PC-9 (cell line): ENCODE data around the gene TAF6. TPM values are rescaled to one million over a fixed set of nuclear protein-coding genes. Genes with fewer than 3 reads are reported as not detected.

Experiments
- BruUV-seq: library from RNA; stranded (reverse); fragments of 400-500 nt; replicated peaks from 2 replicates; lab custom pipeline; 2021; lab: Mats Ljungman, UMichigan
- CTCF ChIA-PET: fragments of 300-600 bp; sonication (Branson Sonifier 250); formaldehyde crosslinking; loops from one replicate; lab custom pipeline; 2022; ENCODE audit warnings: antibody characterized with exemption; lab: Charles Lee
- POLR2A ChIA-PET: fragments of 300-600 bp; sonication (Branson Sonifier 250); formaldehyde crosslinking; loops from one replicate; lab custom pipeline; 2022; ENCODE audit warnings: antibody characterized with exemption; ENCODE audit not compliant: unreplicated experiment; lab: Charles Lee
- DNase-seq, 2 experiments: peaks; one replicate each; pipeline versions ENCODE4 v3.0.0 to v3.0.0-alpha.2; 2015 to 2022; ENCODE audit warnings: mixed read lengths in 1 of 2
- H2AFZ ChIP-seq: fragments of 200-600 bp; sonication (generic); 2 replicates; pipeline ENCODE4 v1.8.1; 2017; ENCODE audit warnings: antibody characterized with exemption
- H3F3A ChIP-seq: fragments of 200-600 bp; sonication (generic); 2 replicates; pipeline ENCODE4 v1.8.1; 2017; ENCODE audit warnings: antibody characterized with exemption, mild to moderate bottlenecking, low read depth; ENCODE audit not compliant: insufficient read depth
- H3K27ac ChIP-seq: fragments of 200-600 bp; sonication (generic); 2 replicates; pipeline ENCODE4 v1.6.1; 2016; ENCODE audit warnings: mixed run types
- H3K27me3 ChIP-seq: fragments of 200-600 bp; sonication (generic); 2 replicates; pipeline ENCODE4 v1.6.1; 2016; ENCODE audit warnings: low read depth, mixed run types; ENCODE audit not compliant: insufficient read depth
- H3K36me3 ChIP-seq: fragments of 200-600 bp; sonication (generic); 2 replicates; pipeline ENCODE4 v1.6.1; 2016; ENCODE audit warnings: low read depth, mixed run types
- H3K4me1 ChIP-seq: fragments of 200-600 bp; sonication (generic); replicated peaks from 2 replicates; pipeline ENCODE4 v1.6.1; 2016; ENCODE audit warnings: mixed run types; ENCODE audit not compliant: insufficient read depth
- H3K4me2 ChIP-seq: fragments of 200-600 bp; sonication (generic); 2 replicates; pipeline ENCODE4 v1.6.1; 2017; ENCODE audit warnings: mixed run types
- H3K4me3 ChIP-seq: fragments of 200-600 bp; sonication (generic); 2 replicates; pipeline ENCODE4 v1.6.1; 2016; ENCODE audit warnings: mixed run types
- H3K79me2 ChIP-seq: fragments of 200-600 bp; sonication (generic); 2 replicates; pipeline ENCODE4 v1.6.1; 2017; ENCODE audit warnings: low read depth, mixed run types
- H3K9me2 ChIP-seq: fragments of 200-600 bp; sonication (generic); 2 replicates; pipeline ENCODE4 v1.8.1; 2017; ENCODE audit warnings: mild to moderate bottlenecking; ENCODE audit not compliant: insufficient read depth
- H3K9me3 ChIP-seq: fragments of 200-600 bp; sonication (generic); 2 replicates; pipeline ENCODE4 v1.8.1; 2016; ENCODE audit warnings: low read depth; ENCODE audit not compliant: insufficient read depth
- H4K20me1 ChIP-seq: fragments of 200-600 bp; sonication (generic); 2 replicates; pipeline ENCODE4 v1.8.1; 2017; ENCODE audit not compliant: insufficient read depth
- EZH2 ChIP-seq: fragments of 200-600 bp; sonication (generic); IDR thresholded peaks from 2 replicates; pipeline ENCODE4 v1.8.0; 2017; ENCODE audit warnings: antibody characterized with exemption, low read depth
- intact Hi-C: fragments of 100-400 bp; cut with micrococcal nuclease; formaldehyde crosslinking; loops from one replicate; pipeline ENCODE4 v1.10.0; 2022; ENCODE audit not compliant: unreplicated experiment
- total RNA-seq: library from RNA; stranded (reverse); gene quantifications from 2 replicates; pipeline ENCODE4 v1.2.3, GENCODE V29; 2021
- TF ChIP-seq, protein P1 (sequence below): fragments of 200-600 bp; sonication (generic); conservative IDR thresholded peaks from 2 replicates; pipeline ENCODE4 v1.6.1; 2017; ENCODE audit warnings: mixed run types, antibody characterized with exemption, mild to moderate bottlenecking, moderate library complexity

The TAF6 gene
- total RNA-seq, 1 experiment from 2014 or later, result 91.4 TPM

DNA sequence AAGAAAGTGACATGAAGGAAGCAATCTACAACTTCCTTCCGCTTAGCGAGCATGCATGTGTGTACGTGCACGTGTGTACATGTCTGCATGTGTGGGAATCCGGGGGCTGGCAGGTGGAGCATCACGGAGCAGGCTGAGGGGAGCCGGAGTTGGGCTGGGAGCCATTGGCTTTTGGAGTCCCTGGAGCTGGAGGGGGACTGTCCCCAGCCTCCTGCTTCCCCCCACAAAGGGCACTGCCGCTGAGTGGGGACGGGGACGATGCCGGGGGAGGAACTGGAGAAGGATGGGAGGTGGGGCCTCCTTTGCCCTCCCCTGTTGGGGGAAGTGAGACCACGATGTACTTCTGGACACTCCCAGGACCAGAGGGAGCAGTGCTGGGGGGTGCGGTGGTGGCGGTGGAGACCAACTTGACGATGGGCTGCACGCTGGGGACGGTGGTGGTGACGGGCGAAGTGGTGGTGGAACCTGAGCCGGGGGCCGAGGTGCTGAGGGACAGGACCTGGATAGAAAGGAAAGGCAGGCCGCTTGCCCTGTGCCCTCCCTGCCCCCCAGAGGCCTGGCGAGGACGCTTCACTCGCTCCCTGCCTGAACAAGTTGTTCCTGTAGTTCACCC is 11.9 kb downstream of the TAF6 start:
- Histone ChIP-seq H3K9me2 (no peaks in the 10 kb centered on the region), H3F3A (peaks cover under 1% of the 10 kb centered on the region; the same call in 1 of the 2 replicates), H3K79me2 (peaks cover 4% of the 10 kb centered on the region; the same call in 1 of the 2 replicates), H3K27ac (no peak overlapping the region), H3K4me1 (peaks cover 6% of the 10 kb centered on the region), H4K20me1 (no peaks in the 10 kb centered on the region), H3K27me3 (no peaks in the 10 kb centered on the region), H2AFZ (no peak overlapping the region), H3K4me2 (no peak overlapping the region), H3K36me3 (peaks cover 4% of the 10 kb centered on the region), H3K4me3 (no peak overlapping the region), H3K9me3 (no peaks in the 10 kb centered on the region)
- ChIA-PET POLR2A (no interaction called here), CTCF (no interaction called here)
- TF ChIP-seq EZH2, result no peak
- TF ChIP-seq, protein P1, sequence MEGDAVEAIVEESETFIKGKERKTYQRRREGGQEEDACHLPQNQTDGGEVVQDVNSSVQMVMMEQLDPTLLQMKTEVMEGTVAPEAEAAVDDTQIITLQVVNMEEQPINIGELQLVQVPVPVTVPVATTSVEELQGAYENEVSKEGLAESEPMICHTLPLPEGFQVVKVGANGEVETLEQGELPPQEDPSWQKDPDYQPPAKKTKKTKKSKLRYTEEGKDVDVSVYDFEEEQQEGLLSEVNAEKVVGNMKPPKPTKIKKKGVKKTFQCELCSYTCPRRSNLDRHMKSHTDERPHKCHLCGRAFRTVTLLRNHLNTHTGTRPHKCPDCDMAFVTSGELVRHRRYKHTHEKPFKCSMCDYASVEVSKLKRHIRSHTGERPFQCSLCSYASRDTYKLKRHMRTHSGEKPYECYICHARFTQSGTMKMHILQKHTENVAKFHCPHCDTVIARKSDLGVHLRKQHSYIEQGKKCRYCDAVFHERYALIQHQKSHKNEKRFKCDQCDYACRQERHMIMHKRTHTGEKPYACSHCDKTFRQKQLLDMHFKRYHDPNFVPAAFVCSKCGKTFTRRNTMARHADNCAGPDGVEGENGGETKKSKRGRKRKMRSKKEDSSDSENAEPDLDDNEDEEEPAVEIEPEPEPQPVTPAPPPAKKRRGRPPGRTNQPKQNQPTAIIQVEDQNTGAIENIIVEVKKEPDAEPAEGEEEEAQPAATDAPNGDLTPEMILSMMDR, result no peak
- BruUV-seq, result TSS peak; percentile 89
- DNase-seq, result no peak
- intact Hi-C loops, result no loop called here

DNA sequence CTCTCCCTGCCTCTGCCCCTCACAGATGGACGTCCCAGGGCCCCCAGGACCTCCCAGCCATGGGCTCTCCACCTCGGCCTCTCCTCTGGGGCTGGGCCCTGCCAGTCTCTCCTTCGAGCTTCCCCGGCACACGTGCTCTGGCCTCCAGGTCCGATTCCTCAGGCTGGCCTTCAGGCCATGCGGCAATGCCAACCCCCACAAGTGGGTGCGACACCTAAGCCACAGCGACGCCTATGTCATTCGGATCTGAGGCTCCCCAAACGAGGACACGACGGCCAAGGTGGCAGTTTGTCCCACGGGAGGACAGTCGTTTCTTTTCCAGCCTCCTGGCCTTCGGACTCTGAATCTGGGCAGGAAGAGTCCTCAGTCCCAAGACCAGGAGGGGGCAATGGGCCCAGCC is 12.5 kb downstream of the TAF6 start:
- no peaks in the 10 kb centered on the region for H4K20me1 ChIP-seq
- POLR2A ChIA-PET, result no interaction called here
- no peak for DNase-seq
- H3K79me2 ChIP-seq, result peaks cover 4% of the 10 kb centered on the region; the same call in 1 of the 2 replicates
- H3K36me3 ChIP-seq, result peaks cover 4% of the 10 kb centered on the region
- peaks cover 7% of the 10 kb centered on the region for H3K4me1 ChIP-seq
- H3K9me2 ChIP-seq, result no peaks in the 10 kb centered on the region
- no peak for TF ChIP-seq EZH2
- CTCF ChIA-PET, result no interaction called here
- no peaks in the 10 kb centered on the region for H3K27me3 ChIP-seq
- H3K4me2 ChIP-seq, result no peak overlapping the region
- H3K27ac ChIP-seq, result no peak overlapping the region
- H2AFZ ChIP-seq, result no peak overlapping the region
- BruUV-seq, result no TSS peak
- intact Hi-C loops, result no loop called here
- no peak overlapping the region for H3K4me3 ChIP-seq
- H3F3A ChIP-seq, result peaks cover 6% of the 10 kb centered on the region; the same call in 1 of the 2 replicates
- no peaks in the 10 kb centered on the region for H3K9me3 ChIP-seq

DNA sequence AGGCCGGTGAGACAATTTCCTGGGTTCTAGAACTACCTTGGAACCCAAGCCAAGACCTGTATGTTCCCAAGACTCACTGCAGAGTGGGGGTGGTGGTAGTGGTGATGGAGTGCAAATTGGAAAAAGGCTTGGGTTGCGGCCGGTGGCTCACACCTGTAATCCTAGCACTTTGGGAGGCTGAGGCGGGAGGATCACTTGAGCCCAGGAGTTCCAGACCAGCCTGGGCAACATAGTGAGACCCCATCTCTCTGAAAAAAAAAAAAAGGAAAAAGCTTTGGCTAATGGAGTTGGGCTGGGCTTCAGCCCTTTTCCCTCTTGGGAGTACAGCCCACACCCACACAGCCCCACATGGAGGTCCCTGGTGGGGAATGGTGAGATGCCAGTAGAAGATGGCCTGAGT is 13.6 kb downstream of the TAF6 start:
- H3K36me3 ChIP-seq, result peaks cover 4% of the 10 kb centered on the region
- H3F3A ChIP-seq, result peaks cover 13% of the 10 kb centered on the region; the same call in 1 of the 2 replicates
- ChIA-PET POLR2A (no interaction called here), CTCF (no interaction called here)
- H3K9me3 ChIP-seq, result no peaks in the 10 kb centered on the region
- H3K79me2 ChIP-seq, result peaks cover 9% of the 10 kb centered on the region
- TF ChIP-seq, protein P1, result no peak
- no peak for TF ChIP-seq EZH2
- H3K4me1 ChIP-seq, result peaks cover 7% of the 10 kb centered on the region
- no TSS peak for BruUV-seq
- no peak overlapping the region for H2AFZ ChIP-seq
- H3K9me2 ChIP-seq, result no peaks in the 10 kb centered on the region
- H3K4me3 ChIP-seq, result no peak overlapping the region
- intact Hi-C loops, result no loop called here
- no peak overlapping the region for H3K4me2 ChIP-seq
- DNase-seq, result no peak
- H3K27me3 ChIP-seq, result no peaks in the 10 kb centered on the region
- no peaks in the 10 kb centered on the region for H4K20me1 ChIP-seq
- H3K27ac ChIP-seq, result no peak overlapping the region
